Measurements from ENCODE around the gene RND2. TPM values are rescaled to one million over a fixed set of nuclear protein-coding genes. Genes with fewer than 3 reads are reported as not detected.
A peak's percentile ranks its signal among the peaks of the same experiment; 100 is the strongest.

RND2 gene
- polyA plus RNA-seq, 3 donors, result 0.22 to 1.8 (median 0.28) TPM

GRCh38 chr17:43021741-43022512 is 3.1 kb upstream of the RND2 start, which contains the start of gene VAT1:
TSS of gene VAT1 (minus strand) at chr17:43022385. CDS start at chr17:43022322, 63 bp downstream.
- WGBS, 3 donors, result 1% methylated on average over 73 to 80 of the region's 80 CpGs
- peak within 1 kb of the TSS; percentile 40 for H3K27ac ChIP-seq (ENCODE audit: low read depth, low read length)

DNA sequence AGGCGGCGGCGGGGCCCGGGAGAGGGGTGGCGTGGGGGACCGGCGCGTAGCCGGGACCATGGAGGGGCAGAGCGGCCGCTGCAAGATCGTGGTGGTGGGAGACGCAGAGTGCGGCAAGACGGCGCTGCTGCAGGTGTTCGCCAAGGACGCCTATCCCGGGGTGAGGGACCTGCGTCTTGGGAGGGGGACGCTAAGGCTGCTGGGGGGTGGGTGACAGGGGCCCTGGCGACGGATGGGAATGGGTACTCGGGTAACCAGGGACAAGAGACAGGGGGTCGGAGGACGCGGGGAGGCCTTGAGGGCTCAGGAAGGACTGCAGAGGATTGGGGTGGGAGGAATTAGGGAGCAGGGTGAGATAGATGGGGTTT is 243 bp downstream of the RND2 start:
- H3K27ac ChIP-seq (ENCODE audit: low read depth, low read length), result no peak overlapping the region
- WGBS, 3 donors, result 4 to 13% (median 9%) methylated on average over 25 to 27 of the region's 27 CpGs

DNA sequence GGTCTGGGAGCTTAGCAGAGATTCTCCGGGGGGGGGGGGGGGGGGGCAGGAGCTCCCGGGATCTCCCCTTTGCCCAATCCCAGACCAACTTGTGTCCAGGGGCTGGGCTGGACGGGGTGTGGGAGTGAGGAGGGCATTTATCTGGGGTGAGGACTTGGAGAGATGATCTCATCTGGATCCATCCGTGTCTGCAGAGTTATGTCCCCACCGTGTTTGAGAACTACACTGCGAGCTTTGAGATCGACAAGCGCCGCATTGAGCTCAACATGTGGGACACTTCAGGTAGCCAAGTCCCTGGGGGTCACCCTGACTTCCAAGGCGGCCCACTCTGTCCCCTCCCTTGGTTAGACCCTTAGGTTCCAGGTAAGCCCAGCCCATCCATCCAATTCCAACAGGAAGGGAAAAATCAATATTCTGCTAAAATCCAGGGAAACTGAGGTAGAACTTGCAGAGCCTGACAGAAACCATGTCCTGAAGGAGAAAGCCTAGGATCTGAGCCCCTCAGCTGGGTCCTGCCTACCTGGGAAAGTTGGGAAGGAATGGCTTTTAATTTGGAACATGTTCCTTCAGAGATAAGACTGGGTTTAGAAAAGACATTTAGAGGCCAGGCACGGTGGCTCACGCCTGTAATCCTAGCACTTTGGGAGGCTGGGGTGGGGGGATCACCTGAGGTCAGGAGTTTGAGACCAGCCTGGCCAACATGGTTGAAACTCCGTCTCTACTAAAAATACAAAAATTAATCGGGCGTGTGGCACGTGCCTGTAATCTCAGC is 921 bp downstream of the RND2 start:
- 53 to 76% (median 74%) methylated on average over 14 to 16 of the region's 16 CpGs for WGBS, 3 donors
- H3K27ac ChIP-seq (ENCODE audit: low read depth, low read length), result no peak overlapping the region

- WGBS, 3 donors, result 69 to 71% (median 70%) methylated on average over 5 of the region's 5 CpGs
- no peak overlapping the region for H3K27ac ChIP-seq (ENCODE audit: low read depth, low read length)
Measured at GRCh38 chr17:43026595-43026994, 1.6 kb downstream of the RND2 start.

- 74 to 86% (median 81%) methylated on average over 9 of the region's 9 CpGs for WGBS, 3 donors
Measured at GRCh38 chr17:43027091-43028032, 2.3 kb downstream of the RND2 start.

DNA sequence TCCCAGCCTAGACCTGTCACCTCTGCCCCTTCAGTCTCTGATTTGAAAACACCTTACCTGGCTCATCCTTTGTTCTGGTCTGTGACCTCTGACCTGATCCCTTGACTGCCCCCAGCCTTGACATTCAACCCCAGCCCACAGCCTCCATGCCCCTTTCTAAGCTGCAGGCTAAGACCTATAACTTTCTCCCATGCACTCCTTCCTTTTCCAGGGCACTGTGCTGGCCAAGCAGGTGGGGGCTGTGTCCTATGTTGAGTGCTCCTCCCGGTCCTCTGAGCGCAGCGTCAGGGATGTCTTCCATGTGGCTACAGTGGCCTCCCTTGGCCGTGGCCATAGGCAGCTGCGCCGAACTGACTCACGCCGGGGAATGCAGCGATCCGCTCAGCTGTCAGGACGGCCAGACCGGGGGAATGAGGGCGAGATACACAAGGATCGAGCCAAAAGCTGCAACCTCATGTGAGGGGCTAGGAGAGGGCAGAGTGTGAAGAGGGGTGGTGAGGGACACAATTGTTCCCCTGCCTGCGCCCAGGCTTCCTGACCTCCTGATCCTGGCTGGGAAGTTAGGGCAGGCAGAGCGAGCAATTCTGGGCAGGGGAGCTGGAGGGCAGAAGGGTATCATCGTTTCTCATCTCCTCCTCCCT is 3.3 kb downstream of the RND2 start:
- WGBS, 3 donors, result 78 to 89% (median 83%) methylated on average over 17 of the region's 17 CpGs
- no peak overlapping the region for H3K27ac ChIP-seq (ENCODE audit: low read depth, low read length)

More at GRCh38 chr17:43027091-43028032, 2.3 kb downstream of the RND2 start:
- H3K27ac ChIP-seq (ENCODE audit: low read depth, low read length), result no peak overlapping the region

DNA sequence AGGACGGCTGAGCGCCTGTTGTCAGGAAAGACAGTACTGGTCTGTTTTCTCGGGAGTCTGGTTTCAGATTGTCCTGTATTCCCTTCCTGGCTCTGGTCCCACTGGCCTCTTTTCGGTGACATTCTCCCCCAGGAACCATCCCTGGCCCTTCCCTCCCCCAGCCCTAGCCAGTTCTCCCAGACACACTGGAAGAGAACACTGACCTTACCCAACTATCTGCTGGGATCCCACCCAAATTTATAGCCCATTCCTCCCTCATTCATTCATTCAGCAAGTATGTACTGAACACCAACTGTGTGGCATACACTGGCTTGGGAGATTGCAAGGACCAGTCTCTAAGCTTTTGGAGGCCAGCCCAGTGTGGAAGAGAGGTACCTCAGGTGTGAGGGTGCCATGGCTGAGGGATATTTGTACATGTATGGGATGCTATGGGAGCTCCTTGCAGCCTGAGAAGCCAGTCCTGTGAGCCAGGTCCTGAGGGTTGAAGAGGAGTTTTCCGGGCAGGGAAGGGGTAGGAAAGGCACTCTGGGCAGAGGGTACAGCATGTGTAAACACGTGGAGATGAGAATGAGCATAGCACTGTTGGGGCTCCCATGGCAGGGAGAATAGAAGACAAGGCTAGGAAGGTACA is 5.2 kb downstream of the RND2 start:
- H3K27ac ChIP-seq (ENCODE audit: low read depth, low read length), result no peak overlapping the region
- WGBS, 3 donors, result 57 to 76% (median 75%) methylated on average over 6 of the region's 6 CpGs

DNA sequence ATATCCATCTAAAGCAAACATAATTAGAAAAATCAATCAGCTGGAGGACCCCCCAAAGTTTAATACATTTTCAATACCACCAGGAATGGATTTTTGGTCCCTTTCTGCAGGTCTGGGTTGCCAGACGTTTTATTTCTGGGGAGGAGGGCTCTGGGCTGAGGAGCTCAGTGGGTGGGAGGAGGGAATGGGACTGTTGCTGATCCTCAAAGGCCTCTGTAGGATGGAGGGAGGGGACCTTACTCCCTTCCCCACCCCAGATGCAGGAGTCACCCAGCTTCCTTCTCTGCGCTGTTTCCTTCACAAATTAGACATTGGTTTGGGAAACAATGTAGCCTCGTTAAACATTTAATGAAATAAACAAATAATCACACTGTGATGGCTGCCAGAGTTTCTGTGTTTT is 6.6 kb downstream of the RND2 start:
- no peak overlapping the region for H3K27ac ChIP-seq (ENCODE audit: low read depth, low read length)
- 81 to 88% (median 83%) methylated on average over 3 of the region's 3 CpGs for WGBS, 3 donors

DNA sequence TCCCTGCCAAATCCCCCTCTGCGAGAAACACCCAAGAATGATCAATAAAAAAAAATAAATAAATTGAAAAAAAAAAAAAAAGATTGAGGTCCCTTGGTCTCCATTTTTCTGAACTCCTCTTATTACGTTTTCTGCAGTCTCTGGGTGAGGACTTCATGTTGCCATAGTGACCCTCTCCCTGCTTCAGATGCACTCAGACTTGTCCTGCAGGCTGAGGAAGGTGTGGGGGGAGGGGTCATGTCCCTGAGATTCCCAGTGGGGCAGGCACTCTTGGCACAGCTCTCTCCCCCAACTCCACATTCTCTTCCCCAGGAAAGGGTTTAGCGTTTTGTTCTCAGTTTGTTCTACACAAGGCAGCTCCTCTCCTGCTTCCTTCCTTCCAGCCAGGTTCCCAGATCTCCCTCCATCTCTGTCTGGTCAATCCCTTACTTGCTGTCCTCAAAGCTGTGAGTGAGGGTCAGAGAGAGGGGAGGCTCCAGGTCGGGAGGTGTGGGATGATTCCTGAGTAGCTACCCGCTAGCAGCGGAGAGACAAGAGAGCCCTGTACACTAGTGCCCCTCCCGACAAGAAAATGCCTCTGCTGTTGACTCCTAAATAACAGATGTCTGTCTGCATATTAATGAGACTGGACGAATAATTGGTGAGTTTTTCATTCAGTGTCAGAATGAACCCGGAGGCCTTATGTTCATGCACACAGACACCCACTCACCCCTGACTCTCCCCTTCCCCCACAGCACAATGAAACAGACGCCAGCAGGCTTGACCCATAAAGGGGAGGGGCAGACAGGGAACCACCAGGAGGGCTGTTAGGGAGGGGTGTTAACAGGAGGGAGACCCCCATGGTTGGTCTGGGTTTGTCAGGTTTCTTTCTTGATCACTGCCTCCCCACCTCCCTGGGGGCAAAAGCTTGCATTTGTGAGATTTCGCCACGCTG is 9.2 kb downstream of the RND2 start:
- WGBS, 3 donors, result 57 to 63% (median 61%) methylated on average over 11 to 12 of the region's 12 CpGs
- no peak overlapping the region for H3K27ac ChIP-seq (ENCODE audit: low read depth, low read length)

DNA sequence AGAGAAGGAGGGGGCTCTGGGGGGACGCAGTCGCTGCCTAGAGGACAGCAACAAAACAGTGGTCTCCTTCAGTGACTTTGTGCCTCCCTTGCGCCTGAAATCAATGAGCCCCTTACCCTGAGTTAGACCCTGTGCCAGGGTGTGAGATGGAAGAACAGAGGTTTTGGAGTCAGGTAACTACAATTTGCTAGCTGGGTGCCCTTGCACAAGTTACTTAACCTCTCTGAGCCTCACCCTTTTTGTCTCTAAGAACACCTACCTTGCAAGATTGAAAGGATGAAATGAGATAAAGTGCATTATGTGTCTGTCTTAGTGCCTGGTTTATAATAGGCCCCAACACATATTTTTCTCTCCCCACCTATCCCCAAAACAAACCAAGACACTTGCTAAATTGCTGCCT is 9.9 kb downstream of the RND2 start:
- H3K27ac ChIP-seq (ENCODE audit: low read depth, low read length), result no peak overlapping the region
- 88 to 97% (median 88%) methylated on average over 3 of the region's 3 CpGs for WGBS, 3 donors

DNA sequence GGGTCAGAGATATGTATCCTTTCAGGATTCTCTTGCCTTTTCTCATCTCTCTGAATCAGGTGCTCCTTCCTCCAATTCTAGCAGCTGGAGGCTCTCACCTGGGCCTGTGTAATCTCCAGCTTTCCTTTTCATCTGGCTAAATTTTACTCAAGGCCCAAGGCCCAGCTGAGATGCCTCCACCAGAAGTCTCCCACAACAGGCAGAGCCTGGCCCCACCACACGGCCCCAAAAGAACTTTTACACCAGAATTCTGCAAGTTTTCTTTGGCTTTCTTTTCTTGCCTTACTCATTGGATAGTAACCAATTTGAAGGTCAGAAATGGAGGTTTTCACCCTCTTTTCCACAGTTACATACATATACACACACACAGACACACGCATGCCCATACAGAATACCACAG is 14.6 kb downstream of the RND2 start:
- no peak overlapping the region for H3K27ac ChIP-seq (ENCODE audit: low read depth, low read length)
- 93 to 94% (median 93%) methylated on average over 2 of the region's 2 CpGs for WGBS, 3 donors

DNA sequence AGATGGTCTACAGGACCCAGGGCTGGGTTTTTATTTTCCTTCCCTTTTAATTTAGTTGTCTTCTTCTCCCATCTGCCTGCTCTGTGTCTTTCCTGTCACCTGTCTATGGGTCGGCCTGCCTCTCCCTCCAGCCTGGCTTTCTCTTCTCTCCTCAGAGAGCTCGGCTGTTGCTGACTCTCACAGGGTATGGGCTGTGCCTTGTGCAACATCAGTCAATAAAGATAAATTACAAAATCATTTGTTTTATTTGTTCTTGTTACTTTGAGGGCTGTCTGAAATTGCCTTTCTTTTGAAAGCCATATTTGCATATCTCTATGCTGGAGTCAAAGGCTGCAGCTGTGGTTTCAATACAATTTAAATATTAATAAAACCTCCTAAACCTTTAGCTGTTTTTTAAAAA is 15.6 kb downstream of the RND2 start:
- WGBS, 3 donors, result 39 to 90% (median 77%) methylated on average over 2 of the region's 2 CpGs
- H3K27ac ChIP-seq (ENCODE audit: low read depth, low read length), result no peak overlapping the region

- no peak overlapping the region for H3K27ac ChIP-seq (ENCODE audit: low read depth, low read length)
- WGBS, 3 donors, result 68 to 89% (median 75%) methylated on average over 5 of the region's 5 CpGs
Measured at GRCh38 chr17:43042025-43042628, 17.1 kb downstream of the RND2 start.

DNA sequence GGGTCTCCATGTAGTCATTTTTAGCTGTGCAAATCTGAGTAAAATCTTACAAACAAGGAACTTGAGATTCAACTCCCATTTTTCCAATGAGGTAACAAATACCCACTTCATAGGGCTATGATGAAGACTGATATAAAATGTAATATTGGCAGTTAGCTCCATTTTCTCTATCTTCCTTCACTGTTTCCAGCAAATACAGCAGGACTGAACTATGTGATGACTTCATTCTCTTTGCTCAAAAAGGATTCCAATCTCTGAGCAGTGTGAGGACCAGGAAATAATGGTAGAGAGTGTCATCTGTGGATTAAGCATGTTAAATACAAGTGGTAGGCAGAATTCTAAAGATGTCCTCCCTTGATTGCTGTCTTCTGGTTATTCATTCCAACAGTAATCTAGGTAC is 18.3 kb downstream of the RND2 start:
- no peak overlapping the region for H3K27ac ChIP-seq (ENCODE audit: low read depth, low read length)

- WGBS, 3 donors, result 87 to 93% (median 90%) methylated on average over 4 of the region's 4 CpGs
Measured at GRCh38 chr17:43044024-43044423, 19.0 kb downstream of the RND2 start.

GRCh38 chr17:43051969-43052368 is 26.9 kb downstream of the RND2 start:
- WGBS, 3 donors, result 92 to 100% (median 96%) methylated on average over 1 of the region's 1 CpG

More at GRCh38 chr17:43044024-43044423, 19.0 kb downstream of the RND2 start:
- H3K27ac ChIP-seq (ENCODE audit: low read depth, low read length), result no peak overlapping the region

More at GRCh38 chr17:43051969-43052368, 26.9 kb downstream of the RND2 start:
- no peak overlapping the region for H3K27ac ChIP-seq (ENCODE audit: low read depth, low read length)
